Measurements from ENCODE around the gene SND1.

The SND1 gene

GRCh38 chr7:128115821-128116723 lies 464.1 kb downstream of the SND1 start:
- no peak for TF ChIP-seq MAX (IDR thresholded peaks at IDR 0.05)
- no peak for TF ChIP-seq CEBPB (IDR thresholded peaks at IDR 0.05)
- TF ChIP-seq USF1 (IDR thresholded peaks at IDR 0.05), result no peak
- no peak for TF ChIP-seq ZBTB7A (IDR thresholded peaks at IDR 0.05; ENCODE audit: low read depth)
- no peak for TF ChIP-seq EGR1 (IDR thresholded peaks at IDR 0.05)
- TF ChIP-seq EP300 (IDR thresholded peaks at IDR 0.05; ENCODE audit: borderline replicate concordance), result no peak
- TF ChIP-seq TAF1 (IDR thresholded peaks at IDR 0.05; ENCODE audit: low read depth), result no peak
- TF ChIP-seq NFIC (IDR thresholded peaks at IDR 0.05), result no peak
- no peak for TF ChIP-seq TCF12 (IDR thresholded peaks at IDR 0.05; ENCODE audit: low read depth)
- TF ChIP-seq RAD21 (IDR thresholded peaks at IDR 0.05; ENCODE audit: low read depth), result no peak
- TF ChIP-seq YY1 (IDR thresholded peaks at IDR 0.05; ENCODE audit: low read depth), result no peak
- no peak for TF ChIP-seq CREB1 (IDR thresholded peaks at IDR 0.05; ENCODE audit: low read depth)
- TF ChIP-seq REST (IDR thresholded peaks at IDR 0.05; ENCODE audit: low read depth), result no peak

GRCh38 chr7:128116740-128117139 lies 464.7 kb downstream of the SND1 start:
- no peak for TF ChIP-seq TCF12 (IDR thresholded peaks at IDR 0.05; ENCODE audit: low read depth)
- TF ChIP-seq NFIC (IDR thresholded peaks at IDR 0.05), result no peak
- TF ChIP-seq MAX (IDR thresholded peaks at IDR 0.05), result no peak
- TF ChIP-seq TEAD4 (IDR thresholded peaks at IDR 0.05), result no peak
- no peak for TF ChIP-seq ZBTB7A (IDR thresholded peaks at IDR 0.05; ENCODE audit: low read depth)
- no peak for TF ChIP-seq EGR1 (IDR thresholded peaks at IDR 0.05)
- no peak for TF ChIP-seq RAD21 (IDR thresholded peaks at IDR 0.05; ENCODE audit: low read depth)
- no peak for TF ChIP-seq YY1 (IDR thresholded peaks at IDR 0.05; ENCODE audit: low read depth)
- no peak for TF ChIP-seq TAF1 (IDR thresholded peaks at IDR 0.05; ENCODE audit: low read depth)
- TF ChIP-seq FOXM1 (IDR thresholded peaks at IDR 0.05; ENCODE audit: borderline replicate concordance, low read depth), result no peak

- TF ChIP-seq NFIC (IDR thresholded peaks at IDR 0.05) (no peak), EGR1 (IDR thresholded peaks at IDR 0.05) (no peak), REST (IDR thresholded peaks at IDR 0.05; ENCODE audit: low read depth) (no peak)
Measured at GRCh38 chr7:128117691-128118090, 465.7 kb downstream of the SND1 start.

GRCh38 chr7:128119036-128119435 lies 467.0 kb downstream of the SND1 start:
- TF ChIP-seq NFIC (IDR thresholded peaks at IDR 0.05) (no peak), REST (IDR thresholded peaks at IDR 0.05; ENCODE audit: low read depth) (no peak)

GRCh38 chr7:128120116-128120515 lies 468.1 kb downstream of the SND1 start:
- no peak for TF ChIP-seq TAF1 (IDR thresholded peaks at IDR 0.05; ENCODE audit: low read depth)

All from Ishikawa (cell line).